HFF-Myc (cell line): ENCODE measurements around the gene UBTD1.

ENCODE experiments used
- DNase-seq: peaks from one replicate; pipeline ENCODE4 v3.0.0-alpha.2; 2011; ENCODE audit warnings: low read depth; ENCODE audit errors: extremely low read depth
- H3K4me3 ChIP-seq: replicated peaks from 2 replicates; pipeline ENCODE4 v1.5.1; 2011; ENCODE audit warnings: low read depth, mild to moderate bottlenecking, control low read depth, low read length
- CTCF ChIP-seq: IDR thresholded peaks from 2 replicates; pipeline ENCODE4 v1.5.1; 2012; ENCODE audit warnings: mild to moderate bottlenecking, low read depth, low read length, control low read depth; ENCODE audit errors: missing control alignments

Gene UBTD1

DNA sequence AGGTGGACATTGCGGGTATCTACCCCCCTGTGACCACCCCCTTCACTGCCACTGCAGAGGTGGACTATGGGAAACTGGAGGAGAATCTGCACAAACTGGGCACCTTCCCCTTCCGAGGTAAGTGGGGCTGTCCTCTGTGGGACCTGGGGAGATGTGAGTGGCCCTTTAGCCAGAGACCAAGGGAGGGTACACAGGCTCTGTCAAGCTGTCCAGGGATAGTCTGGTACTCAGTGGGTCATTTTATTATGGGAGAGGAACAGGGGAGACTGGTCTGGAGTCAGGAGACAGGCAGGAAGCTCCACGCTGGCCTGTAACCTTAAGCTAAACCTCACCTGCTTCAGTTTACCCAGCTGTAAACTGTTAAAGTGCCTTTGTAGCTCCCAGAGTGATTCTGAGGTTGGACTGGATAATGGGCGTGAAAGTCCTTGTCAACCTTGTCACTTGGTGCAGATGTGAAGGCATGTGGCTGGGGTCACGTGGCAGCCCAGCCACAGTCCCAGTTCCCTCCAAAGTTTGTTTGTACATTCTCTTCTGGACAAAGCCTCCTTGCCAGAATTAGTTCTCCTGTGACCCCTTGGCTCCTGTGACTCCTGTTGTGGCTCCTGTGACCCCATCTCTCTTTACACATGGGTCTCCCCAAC is 86.2 kb downstream of the UBTD1 start:
- TF ChIP-seq CTCF = no peak

GRCh38 chr10:97585439-97585811 is 86.7 kb downstream of the UBTD1 start:
- DNase-seq = no peak
- no peak for TF ChIP-seq CTCF

More for the DNA sequence above, 86.2 kb downstream of the UBTD1 start:
- no peak overlapping the region for H3K4me3 ChIP-seq
- DNase-seq = no peak

DNA sequence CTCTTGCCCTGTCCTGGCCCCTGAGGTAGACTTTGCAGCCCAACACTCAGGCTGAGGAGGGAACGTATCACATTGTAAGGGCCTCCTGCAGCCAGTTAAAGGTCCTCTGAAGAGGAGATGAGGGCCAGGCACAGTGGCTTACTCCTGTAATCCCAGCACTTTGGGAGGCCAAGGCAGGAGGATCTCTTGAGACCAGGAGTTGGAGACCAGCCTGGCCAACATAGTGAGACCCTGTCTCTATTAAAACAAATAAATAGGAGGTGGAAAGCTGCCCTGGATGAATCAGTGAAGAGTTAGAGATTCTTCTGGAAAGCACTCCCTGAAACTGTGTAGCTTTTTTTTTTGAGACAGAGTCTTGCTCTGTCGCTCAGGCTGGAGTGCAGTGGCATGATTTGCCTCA is 88.5 kb downstream of the UBTD1 start:
- no peak overlapping the region for H3K4me3 ChIP-seq
- no peak for DNase-seq
- no peak for TF ChIP-seq CTCF

More at GRCh38 chr10:97585439-97585811, 86.7 kb downstream of the UBTD1 start:
- no peak overlapping the region for H3K4me3 ChIP-seq

- DNase-seq = no peak
- no peak within 1 kb of the TSS for H3K4me3 ChIP-seq
- no peak for TF ChIP-seq CTCF
These were observed 90.8 kb downstream of the UBTD1 start, which contains the start of gene C10orf62 for GRCh38 chr10:97589479-97589878. Gene C10orf62, plus strand, starts transcription at chr10:97589721. Its CDS starts 177 bp downstream, at chr10:97589898.

- DNase-seq = no peak
- H3K4me3 ChIP-seq = no peak overlapping the region
- TF ChIP-seq CTCF = no peak
These were observed 91.5 kb downstream of the UBTD1 start for GRCh38 chr10:97590082-97590747.

DNA sequence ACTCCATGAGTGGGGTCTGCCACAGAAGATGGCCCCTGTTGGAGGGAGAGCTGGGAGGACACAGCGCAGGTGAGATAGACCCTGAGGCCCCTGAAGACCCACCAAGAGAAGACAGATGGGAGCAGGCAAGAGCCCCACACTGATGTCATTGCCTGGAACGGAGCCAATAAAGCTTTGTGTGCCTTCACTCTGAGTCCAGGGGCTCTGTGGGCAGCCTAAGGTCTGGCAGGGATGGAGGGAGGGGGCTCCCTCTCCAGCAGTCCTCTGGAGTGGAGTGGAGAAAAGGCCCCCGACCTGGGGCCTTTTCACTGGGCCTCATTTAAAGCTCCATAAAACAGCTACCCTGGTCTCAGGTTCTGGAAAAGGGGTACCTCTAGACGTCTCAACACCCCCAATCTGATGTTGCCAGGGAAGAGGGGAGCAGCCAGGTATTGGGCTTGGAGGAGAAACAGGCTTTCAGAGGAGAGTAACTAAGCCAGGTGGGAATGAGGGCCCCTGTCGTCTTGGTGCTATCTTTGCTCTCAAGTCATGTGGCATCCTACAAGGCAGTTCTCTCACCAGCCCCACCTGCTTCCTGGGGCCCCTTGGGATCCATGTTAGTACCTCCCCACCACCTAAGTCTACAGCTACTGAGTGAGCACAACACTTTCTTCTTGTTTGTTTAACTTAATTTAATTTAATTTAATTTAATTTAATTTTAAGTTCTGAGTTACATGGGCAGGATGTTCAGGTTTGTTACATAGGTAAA is 92.2 kb downstream of the UBTD1 start:
- DNase-seq = no peak
- H3K4me3 ChIP-seq = no peak overlapping the region
- no peak for TF ChIP-seq CTCF
